ENCODE data around the gene PRKG1.

DNA sequence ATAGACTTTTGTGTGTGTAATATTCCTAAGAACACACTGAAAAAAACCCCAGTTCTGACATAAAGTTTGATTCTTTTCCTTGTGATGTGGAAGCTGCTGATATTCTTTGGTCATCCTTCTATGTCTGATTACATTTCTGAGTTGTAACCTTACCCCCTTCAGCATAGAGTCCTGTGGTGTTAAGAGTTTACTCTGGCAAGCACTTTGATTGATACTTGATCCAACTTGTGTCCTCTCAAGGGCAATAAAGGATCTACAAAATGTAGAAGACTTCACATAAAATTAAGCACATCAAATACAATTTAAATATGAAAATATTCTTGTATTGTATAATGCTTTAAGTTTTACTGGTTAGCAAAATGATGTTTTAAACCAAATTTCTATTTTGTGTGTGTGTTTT is 1018.1 kb downstream of the PRKG1 start:
- TF ChIP-seq POLR2A (IDR thresholded peaks at IDR 0.05; ENCODE audit: low read depth, low read length) (no peak), POLR2AphosphoS5 (IDR thresholded peaks at IDR 0.05; ENCODE audit: low read depth, low read length) (no peak), TAF1 (IDR thresholded peaks at IDR 0.05; ENCODE audit: low read depth, low read length) (no peak), POU2F2 (IDR thresholded peaks at IDR 0.05; ENCODE audit: low read depth, low read length) (no peak), PAX5 (IDR thresholded peaks at IDR 0.05; ENCODE audit: insufficient read depth, low read length, severe bottlenecking) (no peak)

All from GM12891 (cell line).